ENCODE results near the gene ATP8B1.

- TF ChIP-seq CREM (CRISPR knock-in tag; IDR thresholded peaks at IDR 0.05): no peak
- no peak for TF ChIP-seq ZNF512 (CRISPR knock-in tag; IDR thresholded peaks at IDR 0.05; ENCODE audit: borderline replicate concordance)
- TF ChIP-seq SP1 (CRISPR knock-in tag; conservative IDR thresholded peaks at IDR 0.05): no peak
Observed at GRCh38 chr18:57668021-57668420, 135.1 kb downstream of the ATP8B1 start.
